Measurements from ENCODE around the gene PCDHGB5. TPM values are rescaled to one million over a fixed set of nuclear protein-coding genes. Genes with fewer than 3 reads are reported as not detected.
"Not testable (repeated sequence)": the region's sequence is repeated elsewhere in the genome, so short reads cannot be mapped to it uniquely, and the experiment has no call there.

The PCDHGB5 gene
- polyA plus RNA-seq (2013, experiment 1 of 2), result 0.04 TPM
- polyA plus RNA-seq (2013, experiment 2 of 2), result 0.04 TPM

- 90% methylated on average over 13 of the region's 43 CpGs for WGBS
- DNase-seq; H3K4me2 ChIP-seq (ENCODE audit: low read length, poor library complexity, severe bottlenecking); H4K8ac ChIP-seq (ENCODE audit: low read length); H2AFZ ChIP-seq (ENCODE audit: low read depth, low read length); H3K27ac ChIP-seq (ENCODE audit: low read length, poor library complexity, severe bottlenecking); H2BK12ac ChIP-seq (ENCODE audit: low read length in 2 of 2); H3K4me1 ChIP-seq (ENCODE audit: control insufficient read depth, insufficient read depth, low read depth, low read length); H3K23ac ChIP-seq (ENCODE audit: low read length in 2 of 2); H4K91ac ChIP-seq (ENCODE audit: low read length); H2BK120ac ChIP-seq (ENCODE audit: low read depth, low read length); H2BK5ac ChIP-seq (ENCODE audit: low read depth, low read length, poor library complexity, severe bottlenecking); H3K18ac ChIP-seq (ENCODE audit: low read depth in 1 of 2, low read length in 2 of 2); H3K27me3 ChIP-seq (ENCODE audit: control insufficient read depth in 1 of 2, insufficient read depth in 1 of 2, low read length in 2 of 2); H3K4ac ChIP-seq (ENCODE audit: low read depth in 1 of 2, low read length in 2 of 2); H2BK15ac ChIP-seq (ENCODE audit: low read depth, poor library complexity, severe bottlenecking); H2AK5ac ChIP-seq (ENCODE audit: low read length, severe bottlenecking); H3K14ac ChIP-seq (ENCODE audit: low read length in 2 of 2): not testable (repeated sequence)
- H3K9ac ChIP-seq (ENCODE audit: low read length), result peak within 1 kb of the TSS; percentile 65
- H3K9me3 ChIP-seq (ENCODE audit: control insufficient read depth, low read length), result peaks cover 61% of the 10 kb centered on the region
- peaks cover 21% of the 10 kb centered on the region for H3K79me1 ChIP-seq (replicated peaks; ENCODE audit: low read length, poor library complexity, severe bottlenecking)
- peak within 1 kb of the TSS in 1 of 2 experiments; percentile 70 for H3K4me3 ChIP-seq (ENCODE audit: insufficient read depth in 1 of 2, low read depth in 1 of 2, low read length in 2 of 2)
- H3K36me3 ChIP-seq (ENCODE audit: control insufficient read depth in 1 of 2, insufficient read depth in 2 of 2, low read depth in 1 of 2, low read length in 2 of 2), result peaks cover 0 to 34% of the 10 kb centered on the region in 2 experiments
These were observed at the start of gene PCDHGB5 for GRCh38 chr5:141397756-141398551. TSS of gene PCDHGB5 (plus strand) at chr5:141397947. CDS start at chr5:141398128, 181 bp downstream.

GRCh38 chr5:141349917-141350619, 47.7 kb upstream of the PCDHGB5 start, which contains the start of gene PCDHGB1:
TSS of gene PCDHGB1 (plus strand) at chr5:141350099. CDS start at chr5:141350261, 162 bp downstream.
- Histone ChIP-seq H4K8ac (ENCODE audit: low read length) (no peak within 1 kb of the TSS), H3K23ac (ENCODE audit: low read length in 2 of 2) (no peak within 1 kb of the TSS), H2AK5ac (ENCODE audit: low read length, severe bottlenecking) (no peak within 1 kb of the TSS), H3K14ac (ENCODE audit: low read length in 2 of 2) (no peak within 1 kb of the TSS), H2BK120ac (ENCODE audit: low read depth, low read length) (no peak within 1 kb of the TSS), H3K27me3 (ENCODE audit: control insufficient read depth in 1 of 2, insufficient read depth in 1 of 2, low read length in 2 of 2) (no peaks in the 10 kb centered on the region), H3K9me3 (ENCODE audit: control insufficient read depth, low read length) (peaks cover 53% of the 10 kb centered on the region), H2BK12ac (ENCODE audit: low read length in 2 of 2) (no peak within 1 kb of the TSS), H3K4me3 (ENCODE audit: insufficient read depth in 1 of 2, low read depth in 1 of 2, low read length in 2 of 2) (peak within 1 kb of the TSS in 1 of 2 experiments; percentile 50), H4K91ac (ENCODE audit: low read length) (no peak within 1 kb of the TSS), H3K4ac (ENCODE audit: low read depth in 1 of 2, low read length in 2 of 2) (no peak within 1 kb of the TSS), H3K4me2 (ENCODE audit: low read length, poor library complexity, severe bottlenecking) (no peak within 1 kb of the TSS), H3K4me1 (ENCODE audit: control insufficient read depth, insufficient read depth, low read depth, low read length) (peaks cover 1% of the 10 kb centered on the region), H3K18ac (ENCODE audit: low read depth in 1 of 2, low read length in 2 of 2) (no peak within 1 kb of the TSS), H3K36me3 (ENCODE audit: control insufficient read depth in 1 of 2, insufficient read depth in 2 of 2, low read depth in 1 of 2, low read length in 2 of 2) (no peaks in the 10 kb centered on the region), H2BK5ac (ENCODE audit: low read depth, low read length, poor library complexity, severe bottlenecking) (no peak within 1 kb of the TSS), H2BK15ac (ENCODE audit: low read depth, poor library complexity, severe bottlenecking) (no peak within 1 kb of the TSS), H3K27ac (ENCODE audit: low read length, poor library complexity, severe bottlenecking) (no peak within 1 kb of the TSS), H2AFZ (ENCODE audit: low read depth, low read length) (no peak within 1 kb of the TSS), H3K79me1 (replicated peaks; ENCODE audit: low read length, poor library complexity, severe bottlenecking) (no peaks in the 10 kb centered on the region), H3K9ac (ENCODE audit: low read length) (no peak within 1 kb of the TSS)
- 67% methylated on average over 29 of the region's 29 CpGs for WGBS
- peak; percentile 15 for DNase-seq

- peaks cover 1% of the 10 kb centered on the region for H3K4me1 ChIP-seq (ENCODE audit: control insufficient read depth, insufficient read depth, low read depth, low read length)
- 92% methylated on average over 20 of the region's 36 CpGs for WGBS
- no peak overlapping the region for H3K4me3 ChIP-seq (ENCODE audit: insufficient read depth in 1 of 2, low read depth in 1 of 2, low read length in 2 of 2)
- no peaks in the 10 kb centered on the region for H3K36me3 ChIP-seq (ENCODE audit: control insufficient read depth in 1 of 2, insufficient read depth in 2 of 2, low read depth in 1 of 2, low read length in 2 of 2)
- no peak overlapping the region for H3K9ac ChIP-seq (ENCODE audit: low read length)
- H3K4ac ChIP-seq (ENCODE audit: low read depth in 1 of 2, low read length in 2 of 2), result no peak overlapping the region
- no peak overlapping the region for H2BK12ac ChIP-seq (ENCODE audit: low read length in 2 of 2)
- H4K8ac ChIP-seq (ENCODE audit: low read length), result no peak overlapping the region
- no peaks in the 10 kb centered on the region for H3K27me3 ChIP-seq (ENCODE audit: control insufficient read depth in 1 of 2, insufficient read depth in 1 of 2, low read length in 2 of 2)
- H2AK5ac ChIP-seq (ENCODE audit: low read length, severe bottlenecking), result no peak overlapping the region
- H3K4me2 ChIP-seq (ENCODE audit: low read length, poor library complexity, severe bottlenecking), result no peak overlapping the region
- no peaks in the 10 kb centered on the region for H3K79me1 ChIP-seq (replicated peaks; ENCODE audit: low read length, poor library complexity, severe bottlenecking)
- no peak overlapping the region for H3K23ac ChIP-seq (ENCODE audit: low read length in 2 of 2)
- H3K27ac ChIP-seq (ENCODE audit: low read length, poor library complexity, severe bottlenecking), result no peak overlapping the region
- no peak for DNase-seq
- H2BK5ac ChIP-seq (ENCODE audit: low read depth, low read length, poor library complexity, severe bottlenecking), result no peak overlapping the region
- no peak overlapping the region for H3K18ac ChIP-seq (ENCODE audit: low read depth in 1 of 2, low read length in 2 of 2)
- H2BK15ac ChIP-seq (ENCODE audit: low read depth, poor library complexity, severe bottlenecking), result no peak overlapping the region
- H2AFZ ChIP-seq (ENCODE audit: low read depth, low read length), result no peak overlapping the region
- H2BK120ac ChIP-seq (ENCODE audit: low read depth, low read length), result no peak overlapping the region
- no peak overlapping the region for H4K91ac ChIP-seq (ENCODE audit: low read length)
- H3K9me3 ChIP-seq (ENCODE audit: control insufficient read depth, low read length), result peaks cover 57% of the 10 kb centered on the region
- H3K14ac ChIP-seq (ENCODE audit: low read length in 2 of 2), result no peak overlapping the region
These were observed 46.2 kb upstream of the PCDHGB5 start for GRCh38 chr5:141351591-141351990.

- Histone ChIP-seq H2AK5ac (ENCODE audit: low read length, severe bottlenecking) (no peak within 1 kb of the TSS), H3K36me3 (ENCODE audit: control insufficient read depth in 1 of 2, insufficient read depth in 2 of 2, low read depth in 1 of 2, low read length in 2 of 2) (no peaks in the 10 kb centered on the region), H3K23ac (ENCODE audit: low read length in 2 of 2) (no peak within 1 kb of the TSS), H3K27ac (ENCODE audit: low read length, poor library complexity, severe bottlenecking) (no peak within 1 kb of the TSS), H3K79me1 (replicated peaks; ENCODE audit: low read length, poor library complexity, severe bottlenecking) (no peaks in the 10 kb centered on the region), H2BK120ac (ENCODE audit: low read depth, low read length) (no peak within 1 kb of the TSS), H3K4me2 (ENCODE audit: low read length, poor library complexity, severe bottlenecking) (no peak within 1 kb of the TSS), H3K14ac (ENCODE audit: low read length in 2 of 2) (no peak within 1 kb of the TSS), H3K9ac (ENCODE audit: low read length) (peak within 1 kb of the TSS; percentile 67), H3K9me3 (ENCODE audit: control insufficient read depth, low read length) (peaks cover 69% of the 10 kb centered on the region), H2BK12ac (ENCODE audit: low read length in 2 of 2) (no peak within 1 kb of the TSS), H3K18ac (ENCODE audit: low read depth in 1 of 2, low read length in 2 of 2) (no peak within 1 kb of the TSS), H3K27me3 (ENCODE audit: control insufficient read depth in 1 of 2, insufficient read depth in 1 of 2, low read length in 2 of 2) (no peaks in the 10 kb centered on the region), H2BK15ac (ENCODE audit: low read depth, poor library complexity, severe bottlenecking) (no peak within 1 kb of the TSS), H4K8ac (ENCODE audit: low read length) (no peak within 1 kb of the TSS), H3K4ac (ENCODE audit: low read depth in 1 of 2, low read length in 2 of 2) (no peak within 1 kb of the TSS), H2AFZ (ENCODE audit: low read depth, low read length) (no peak within 1 kb of the TSS), H2BK5ac (ENCODE audit: low read depth, low read length, poor library complexity, severe bottlenecking) (no peak within 1 kb of the TSS), H3K4me3 (ENCODE audit: insufficient read depth in 1 of 2, low read depth in 1 of 2, low read length in 2 of 2) (peak within 1 kb of the TSS in 1 of 2 experiments; percentile 73), H3K4me1 (ENCODE audit: control insufficient read depth, insufficient read depth, low read depth, low read length) (peaks cover 1% of the 10 kb centered on the region), H4K91ac (ENCODE audit: low read length) (no peak within 1 kb of the TSS)
- WGBS, result 88% methylated on average over 29 of the region's 29 CpGs
- DNase-seq, result no peak
These were observed 42.8 kb upstream of the PCDHGB5 start, which contains the start of gene PCDHGA4 for GRCh38 chr5:141354900-141355469. TSS of gene PCDHGA4 (plus strand) at chr5:141355021. CDS start at chr5:141355108, 87 bp downstream.
